K562 (cell line): Measurements from ENCODE around the gene NPM1. TPM values are rescaled to one million over a fixed set of nuclear protein-coding genes. Genes with fewer than 3 reads are reported as not detected.

Source experiments
- ATAC-seq: fragments of 200-7000 bp; cut with Tn5 transposase; 3 replicates; pipeline ENCODE4 v1.9.1; 2020; ENCODE audit warnings: moderate library complexity
- BruUV-seq: library from RNA; stranded (reverse); fragments of 400-500 nt; replicated peaks from 2 replicates; lab custom pipeline; 2021; lab: Mats Ljungman, UMichigan
- CTCF ChIA-PET: fragments of 300-600 bp; formaldehyde crosslinking; extraction: SDS; loops from one replicate; lab custom pipeline; 2021; ENCODE audit warnings: low intra/inter-chr PET ratio; lab: Yijun Ruan, JAX
- POLR2A ChIA-PET: fragments of 300-600, 350-650 bp; sonication (Branson Sonifier 250); formaldehyde crosslinking; extraction: SDS; loops from one replicate; lab custom pipeline; 2021; ENCODE audit warnings: antibody characterized with exemption, inconsistent platforms; lab: Yijun Ruan, JAX
- DNase-seq, 4 experiments: peaks; one replicate each; pipeline versions ENCODE4 v3.0.0 to v3.0.0-alpha.2; 2011 to 2018; ENCODE audit warnings: low spot score in 3 of 4, mixed read lengths in 3 of 4; ENCODE audit errors: extremely low read depth in 1 of 4
- FAIRE-seq: peaks from 2 replicates; lab custom pipeline; 2011; peaks lifted over from hg19 to GRCh38; lab: Jason Lieb, UNC
- H2AFZ ChIP-seq: 2 replicates; pipeline ENCODE4 v1.6.0; 2011; ENCODE audit warnings: low read depth, low read length, control low read depth, inconsistent platforms
- H3K27ac ChIP-seq: fragments of 200-600 bp; 3 replicates; pipeline ENCODE4 v1.8.0; 2011; ENCODE audit warnings: low read depth, mild to moderate bottlenecking, control low read depth, inconsistent platforms, low read length, moderate library complexity, mixed read lengths; ENCODE audit errors: extremely low read depth
- H3K27me3 ChIP-seq, 2 experiments: fragments of 300-600 bp in 1 of 2; 2 replicates in 1 of 2; 3 replicates in 1 of 2; pipeline versions ENCODE4 v1.6.0 to v1.8.0; 2011; ENCODE audit warnings: inconsistent platforms in 2 of 2, low read length in 2 of 2, mild to moderate bottlenecking in 1 of 2, mixed read lengths in 1 of 2, moderate library complexity in 1 of 2; ENCODE audit not compliant: control insufficient read depth in 2 of 2, insufficient read depth in 2 of 2
- H3K36me3 ChIP-seq: fragments of 300-600 bp; 3 replicates; pipeline ENCODE4 v1.8.0; 2011; ENCODE audit warnings: mild to moderate bottlenecking, low read length, inconsistent platforms; ENCODE audit not compliant: control insufficient read depth, insufficient read depth
- H3K4me1 ChIP-seq, 2 experiments: fragments of 200-600 bp in 1 of 2; replicated peaks in 1 of 2; 2 replicates in 1 of 2; 3 replicates in 1 of 2; pipeline versions ENCODE4 v1.5.1 to v1.8.0; 2011; ENCODE audit warnings: inconsistent platforms in 2 of 2, low read length in 2 of 2, mild to moderate bottlenecking in 1 of 2, mixed read lengths in 1 of 2, moderate library complexity in 1 of 2; ENCODE audit not compliant: control insufficient read depth in 2 of 2, insufficient read depth in 2 of 2
- H3K4me2 ChIP-seq: 2 replicates; pipeline ENCODE4 v1.6.1; 2011; ENCODE audit warnings: low read length, control low read depth, inconsistent platforms, mixed read lengths; ENCODE audit not compliant: insufficient read depth
- H3K4me3 ChIP-seq: fragments of 200-600 bp; sonication (generic), shearing (Covaris generic); 2 replicates; pipeline ENCODE4 v1.5.1; 2016; ENCODE audit warnings: control low read depth, inconsistent platforms
- H3K79me2 ChIP-seq: fragments of 200-600 bp; 3 replicates; pipeline ENCODE4 v1.8.0; 2011; ENCODE audit warnings: low read length, inconsistent platforms; ENCODE audit not compliant: control insufficient read depth, insufficient read depth
- H3K9ac ChIP-seq, 2 experiments: 2 replicates each; pipeline versions ENCODE4 v1.6.0 to v1.6.1; 2011; ENCODE audit warnings: low read depth in 2 of 2, low read length in 2 of 2, control low read depth in 1 of 2, inconsistent platforms in 1 of 2, mild to moderate bottlenecking in 1 of 2, mixed read lengths in 1 of 2; ENCODE audit not compliant: insufficient read depth in 1 of 2
- H3K9me1 ChIP-seq: one replicate; pipeline ENCODE4 v1.6.0; 2011; ENCODE audit warnings: inconsistent platforms, mild to moderate bottlenecking, low read length, moderate library complexity; ENCODE audit not compliant: control insufficient read depth, insufficient read depth
- H3K9me3 ChIP-seq: replicated peaks from 2 replicates; pipeline ENCODE4 v1.5.1; 2011; ENCODE audit warnings: low read depth, low read length, inconsistent platforms; ENCODE audit not compliant: control insufficient read depth, insufficient read depth
- H4K20me1 ChIP-seq: replicated peaks from 2 replicates; pipeline ENCODE4 v1.6.1; 2011; ENCODE audit warnings: low read length, inconsistent platforms, mixed read lengths; ENCODE audit not compliant: control insufficient read depth, insufficient read depth
- E2F6 ChIP-seq, 2 experiments: IDR thresholded peaks; 2 replicates each; pipeline ENCODE4 v1.6.1; 2011; ENCODE audit warnings: borderline replicate concordance in 1 of 2, control low read depth in 1 of 2, low read depth in 1 of 2, low read length in 1 of 2, mild to moderate bottlenecking in 1 of 2, mixed read lengths in 1 of 2, moderate library complexity in 1 of 2; ENCODE audit not compliant: insufficient read depth in 1 of 2, insufficient read length in 1 of 2, poor library complexity in 1 of 2, severe bottlenecking in 1 of 2; ENCODE audit errors: extremely low read depth in 1 of 2
- ZNF449 ChIP-seq: fragments of 250-450 bp; sonication (Bioruptor Pico); IDR thresholded peaks from 2 replicates; pipeline ENCODE4 v1.8.0; 2022; ENCODE audit warnings: moderate library complexity, mild to moderate bottlenecking, inconsistent platforms
- WGBS: fragments of 100-300 bp; shearing (Covaris generic); methylation state at CpG from one replicate; pipeline ENCODE4 v1.1.6; 2016; ENCODE audit warnings: low coverage, mixed read lengths; ENCODE audit not compliant: insufficient coverage; ENCODE audit errors: missing lambda C conversion rate; 5-methylcytosine and 5-hydroxymethylcytosine counted together
- in situ Hi-C: fragments of 300-500 bp; cut with MboI; formaldehyde crosslinking; loops from 4 replicates; pipeline ENCODE4 v1.15.0; 2018; ENCODE audit warnings: inconsistent platforms, mixed read lengths
- intact Hi-C: fragments of 100-400 bp; cut with micrococcal nuclease; formaldehyde crosslinking; loops from 2 replicates; pipeline ENCODE4 v1.14.2; 2022
- polyA plus RNA-seq, 8 experiments: library from polyadenylated mRNA; depleted of rRNA in 4 of 8; stranded (reverse) in 5 of 8; unstranded in 3 of 8; fragments of >200 nt; fragmentation: Nextera tagmentation in 2 of 8; fragmentation: Illumina TruSeq in 1 of 8; extraction: Ambion mirVana in 2 of 8; extraction: Trizol in 1 of 8; gene quantifications; 2 replicates each; pipeline versions ENCODE4 v1.2.1 to v1.2.3, GENCODE V29; 2011 to 2014; ENCODE audit warnings: inconsistent platforms in 1 of 8, missing spikeins in 1 of 8
- total RNA-seq, 7 experiments: library from RNA; depleted of rRNA in 6 of 7; stranded (reverse); fragments of >200 nt in 6 of 7; fragmentation: Illumina TruSeq in 2 of 7; extraction: Trizol in 2 of 7; gene quantifications; 2 replicates each; pipeline versions ENCODE4 v1.2.1 to v1.2.3, GENCODE V29; 2011 to 2021; ENCODE audit warnings: low replicate concordance in 1 of 7

NPM1 gene
- total and polyA plus RNA-seq, 9 of the 15 experiments (the other 6 are each of a cell fraction or from before 2014, with no cell fraction given) = 2,438 to 6,909 (median 5,639) TPM

- Histone ChIP-seq H3K9me3 (no peaks in the 10 kb centered on the region), H3K4me2 (no peak overlapping the region), H3K4me3 (no peak overlapping the region), H2AFZ (no peak overlapping the region), H3K27ac (no peak overlapping the region), H4K20me1 (peaks cover 5% of the 10 kb centered on the region; the same call in 1 of the 2 replicates), H3K36me3 (no peaks in the 10 kb centered on the region), H3K9ac (no peak overlapping the region), H3K9me1 (no peaks in the 10 kb centered on the region), H3K4me1 (peaks cover 9 to 19% of the 10 kb centered on the region in 2 experiments; a peak in 3 of 5 replicates), H3K79me2 (no peaks in the 10 kb centered on the region), H3K27me3 (no peaks in the 10 kb centered on the region)
- BruUV-seq = no TSS peak
- TF ChIP-seq ZNF449 (CRISPR knock-in tag) = no peak
- peak in 1 of 2 experiments; percentile 15 for TF ChIP-seq E2F6 (IDR thresholded peaks at IDR 0.05; ENCODE audit: borderline replicate concordance in 1 of 2, extremely low read depth in 1 of 2, insufficient read depth in 1 of 2, insufficient read length in 1 of 2, low read depth in 1 of 2, low read length in 1 of 2, poor library complexity in 1 of 2, severe bottlenecking in 1 of 2)
- DNase-seq = no peak
- in situ Hi-C loops (loop anchor here (5.0 to 10.0 kb wide), 3 partner anchors 487 to 635 kb away; no protein-coding TSS in a partner anchor), intact Hi-C loops (loop anchor here (2.0 to 5.0 kb wide), 5 partner anchors 62 to 632 kb away; no protein-coding TSS in a partner anchor)
- ATAC-seq = no peak
- WGBS = 73% methylated on average over 63 of the region's 95 CpGs
- ChIA-PET CTCF (interaction anchor here (1.8 kb wide), 1 partner anchor 488 kb away, joined by 15 read pairs; no protein-coding TSS in a partner anchor), POLR2A (interaction anchor here (0.6 to 1.0 kb wide), 4 partner anchors 8 to 226 kb away, joined by 3 read pairs; partner anchors contain the start of gene NPM1)
- no peak for FAIRE-seq
Observed at GRCh38 chr5:171419688-171420430, 32.2 kb downstream of the NPM1 start.
